A549 (cell line): ENCODE results near the gene CALN1.

ENCODE experiments used
- CHD2 ChIP-seq: fragments of 150-350 bp; IDR thresholded peaks from 2 replicates; pipeline ENCODE4 v1.6.1; 2014; ENCODE audit warnings: low read length; ENCODE audit not compliant: partially characterized antibody
- EP300 ChIP-seq, 2 experiments: fragments of >200 bp; sonication (Bioruptor Twin); formaldehyde crosslinking; IDR thresholded peaks; 2 replicates in 1 of 2; 3 replicates in 1 of 2; pipeline ENCODE4 v1.6.1; 2016 to 2017
- JUNB ChIP-seq: fragments of >200 bp; sonication (Bioruptor Twin); formaldehyde crosslinking; IDR thresholded peaks from 2 replicates; pipeline ENCODE4 v1.6.1; 2016
- SMC3 ChIP-seq: fragments of >200 bp; sonication (Bioruptor Twin); formaldehyde crosslinking; IDR thresholded peaks from 3 replicates; pipeline ENCODE4 v1.6.1; 2018; ENCODE audit warnings: inconsistent platforms
- TFCP2L1 ChIP-seq: fragments of 250-450 bp; sonication (Bioruptor Pico); IDR thresholded peaks from 2 replicates; pipeline ENCODE4 v1.5.0; 2021; ENCODE audit warnings: mild to moderate bottlenecking
- TP53 ChIP-seq: fragments of 250-450 bp; sonication (Bioruptor Pico); IDR thresholded peaks from 2 replicates; pipeline ENCODE4 v1.5.0; 2021; ENCODE audit warnings: mild to moderate bottlenecking, moderate library complexity
- USF2 ChIP-seq: fragments of 450-650 bp; IDR thresholded peaks from 2 replicates; pipeline ENCODE4 v1.6.1; 2014; ENCODE audit warnings: antibody characterized with exemption
- TF ChIP-seq, protein P1 (sequence below): fragments of >200 bp; sonication (Bioruptor Twin); formaldehyde crosslinking; IDR thresholded peaks from 3 replicates; pipeline ENCODE4 v1.5.1; 2016

DNA sequence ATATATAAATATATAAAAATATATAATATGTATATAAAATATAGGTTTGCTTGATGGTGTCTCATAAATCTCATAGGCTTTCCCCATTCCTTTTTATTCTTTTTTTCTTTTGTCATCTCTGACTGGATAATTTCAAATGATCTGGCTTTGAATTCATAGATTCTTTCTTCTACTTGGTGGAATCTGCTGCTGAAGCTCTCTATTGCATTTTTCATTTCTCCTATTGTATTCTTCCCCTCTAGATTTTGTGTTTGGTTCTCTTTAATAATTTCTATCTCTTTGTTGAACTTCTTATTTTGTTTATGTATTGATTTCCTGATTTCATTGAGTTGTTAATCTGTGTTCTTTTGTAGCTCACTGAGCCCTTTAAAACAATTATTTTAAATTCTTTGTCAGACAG is 650.8 kb downstream of the CALN1 start:
- TF ChIP-seq USF2: no peak
- no peak for TF ChIP-seq EP300 (IDR thresholded peaks at IDR 0.05)
- TF ChIP-seq JUNB: no peak
- TF ChIP-seq, protein P1, sequence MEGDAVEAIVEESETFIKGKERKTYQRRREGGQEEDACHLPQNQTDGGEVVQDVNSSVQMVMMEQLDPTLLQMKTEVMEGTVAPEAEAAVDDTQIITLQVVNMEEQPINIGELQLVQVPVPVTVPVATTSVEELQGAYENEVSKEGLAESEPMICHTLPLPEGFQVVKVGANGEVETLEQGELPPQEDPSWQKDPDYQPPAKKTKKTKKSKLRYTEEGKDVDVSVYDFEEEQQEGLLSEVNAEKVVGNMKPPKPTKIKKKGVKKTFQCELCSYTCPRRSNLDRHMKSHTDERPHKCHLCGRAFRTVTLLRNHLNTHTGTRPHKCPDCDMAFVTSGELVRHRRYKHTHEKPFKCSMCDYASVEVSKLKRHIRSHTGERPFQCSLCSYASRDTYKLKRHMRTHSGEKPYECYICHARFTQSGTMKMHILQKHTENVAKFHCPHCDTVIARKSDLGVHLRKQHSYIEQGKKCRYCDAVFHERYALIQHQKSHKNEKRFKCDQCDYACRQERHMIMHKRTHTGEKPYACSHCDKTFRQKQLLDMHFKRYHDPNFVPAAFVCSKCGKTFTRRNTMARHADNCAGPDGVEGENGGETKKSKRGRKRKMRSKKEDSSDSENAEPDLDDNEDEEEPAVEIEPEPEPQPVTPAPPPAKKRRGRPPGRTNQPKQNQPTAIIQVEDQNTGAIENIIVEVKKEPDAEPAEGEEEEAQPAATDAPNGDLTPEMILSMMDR: no peak
- no peak for TF ChIP-seq TP53 (CRISPR knock-in tag)
- no peak for TF ChIP-seq CHD2
- TF ChIP-seq TFCP2L1 (CRISPR knock-in tag): no peak
- TF ChIP-seq SMC3: no peak
